Cerebellar cortex (tissue), 1 donor: ENCODE results near the gene LARP1B.
A peak's percentile ranks its signal among the peaks of the same experiment; 100 is the strongest.
"Not testable (repeated sequence)": the region's sequence is repeated elsewhere in the genome, so short reads cannot be mapped to it uniquely, and the experiment has no call there.

Experiments used
- DNase-seq: peaks from one replicate; pipeline ENCODE4 v3.0.0-alpha.2; 2015; ENCODE audit warnings: low spot score

The LARP1B gene

GRCh38 chr4:128225148-128225547 is 164.0 kb downstream of the LARP1B start:
- no peak for DNase-seq

DNA sequence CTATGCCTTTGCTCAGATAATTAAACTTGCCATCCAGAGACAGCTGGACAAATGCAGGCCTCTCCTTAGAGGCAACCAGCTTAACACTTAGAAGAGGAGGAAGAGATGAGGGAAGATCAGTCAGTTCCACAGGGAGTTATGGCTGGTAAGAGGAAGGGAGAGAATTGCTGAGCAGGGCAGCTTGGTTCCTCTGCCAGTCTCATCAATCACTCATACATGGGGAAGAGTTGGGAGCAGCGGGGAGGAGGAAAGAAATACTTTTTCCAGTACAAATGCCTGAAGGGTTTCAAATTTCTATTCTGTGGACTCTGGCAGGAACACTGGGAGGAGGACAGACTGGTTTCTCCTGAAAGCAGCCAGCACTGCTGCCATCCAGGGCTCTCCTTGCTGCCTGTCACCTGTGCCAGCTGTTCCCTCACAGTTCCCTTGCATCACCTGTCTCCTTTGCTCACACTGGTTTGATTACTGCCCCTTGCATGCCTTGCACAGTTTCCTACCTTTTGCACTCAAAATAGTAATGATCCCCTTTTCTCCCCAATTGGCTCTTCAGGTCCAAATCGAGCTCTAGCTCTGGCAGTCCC is 167.0 kb downstream of the LARP1B start:
- DNase-seq: peak; percentile 49

- peak; percentile 91 for DNase-seq
Observed at GRCh38 chr4:128228845-128229795, 168.0 kb downstream of the LARP1B start.

DNA sequence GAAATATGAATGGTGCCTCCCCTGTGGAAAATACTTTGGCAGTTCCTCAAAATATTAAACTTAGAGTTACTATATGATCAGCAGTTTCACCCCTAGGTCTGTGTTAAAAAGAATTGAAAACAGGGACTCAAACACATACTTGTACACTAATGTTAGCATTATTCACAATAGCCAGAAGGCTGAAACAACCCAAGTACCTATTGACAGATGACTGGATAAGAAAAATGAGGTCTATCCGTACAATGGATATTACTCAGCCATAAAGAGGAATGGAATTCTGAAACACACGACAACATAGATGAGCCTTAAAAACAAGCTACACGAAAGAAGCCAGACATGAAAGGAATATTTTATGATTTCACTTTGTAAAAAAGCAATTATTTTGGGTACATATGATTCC is 171.6 kb downstream of the LARP1B start:
- no peak for DNase-seq

DNA sequence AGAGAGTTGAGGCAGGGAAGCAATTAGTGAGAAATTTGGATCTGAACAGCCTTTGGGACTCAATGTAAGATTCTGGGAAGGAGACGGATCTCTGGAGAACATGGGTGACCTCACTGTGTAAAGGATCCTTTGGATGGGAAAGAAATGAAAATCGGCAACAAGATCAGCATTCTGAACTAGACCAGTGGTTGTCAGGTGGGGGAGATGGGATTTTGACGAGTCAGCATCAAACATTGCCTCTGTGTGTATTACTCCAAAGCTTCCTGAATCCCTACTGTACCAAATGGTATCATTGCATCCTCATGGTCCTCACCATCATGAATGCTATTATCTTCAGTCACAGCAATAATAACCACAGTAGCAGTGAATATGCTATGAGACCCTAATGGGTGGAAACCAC is 173.7 kb downstream of the LARP1B start:
- DNase-seq: no peak

DNA sequence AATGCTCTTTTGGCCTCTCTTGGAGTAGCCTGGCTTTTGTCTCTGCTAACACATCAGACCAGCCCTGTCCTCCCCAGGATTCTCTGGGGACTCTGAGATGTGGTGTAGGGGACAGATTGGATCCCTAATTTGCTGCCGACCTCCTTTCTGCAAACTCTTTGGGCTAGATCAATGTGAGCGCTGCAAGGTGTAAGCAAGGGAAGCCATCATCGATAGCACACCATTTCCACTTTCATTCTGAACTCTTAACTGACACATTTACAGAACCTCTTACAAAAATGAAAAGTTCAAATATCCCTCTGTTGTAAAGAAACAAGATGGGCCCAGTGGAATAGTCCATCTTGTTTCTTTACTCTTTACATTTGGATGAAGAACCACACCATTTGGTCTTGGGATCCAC is 179.9 kb downstream of the LARP1B start:
- DNase-seq: no peak

GRCh38 chr4:128241425-128241913 is 180.4 kb downstream of the LARP1B start:
- peak; percentile 78 for DNase-seq

DNA sequence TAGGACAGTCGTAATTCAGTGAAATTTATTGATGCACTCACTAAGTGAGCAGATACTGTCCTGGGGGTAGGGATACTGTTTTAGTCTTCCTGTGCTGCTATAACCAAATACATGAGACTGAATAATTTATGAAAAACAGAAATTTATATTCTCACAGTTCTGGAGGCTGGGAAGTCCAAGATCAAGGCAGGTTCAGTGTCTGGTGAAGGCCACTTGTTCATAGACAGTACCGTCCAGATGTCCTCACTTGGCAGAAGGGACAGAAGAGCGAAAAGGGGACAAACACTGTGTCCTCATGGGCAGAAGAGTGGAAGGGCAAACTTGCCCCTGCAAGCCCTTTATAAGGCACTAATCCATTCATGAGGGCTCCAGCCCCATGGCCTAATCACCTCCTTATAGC is 180.9 kb downstream of the LARP1B start:
- no peak for DNase-seq

GRCh38 chr4:128242601-128243000 is 181.5 kb downstream of the LARP1B start:
- DNase-seq: no peak

DNA sequence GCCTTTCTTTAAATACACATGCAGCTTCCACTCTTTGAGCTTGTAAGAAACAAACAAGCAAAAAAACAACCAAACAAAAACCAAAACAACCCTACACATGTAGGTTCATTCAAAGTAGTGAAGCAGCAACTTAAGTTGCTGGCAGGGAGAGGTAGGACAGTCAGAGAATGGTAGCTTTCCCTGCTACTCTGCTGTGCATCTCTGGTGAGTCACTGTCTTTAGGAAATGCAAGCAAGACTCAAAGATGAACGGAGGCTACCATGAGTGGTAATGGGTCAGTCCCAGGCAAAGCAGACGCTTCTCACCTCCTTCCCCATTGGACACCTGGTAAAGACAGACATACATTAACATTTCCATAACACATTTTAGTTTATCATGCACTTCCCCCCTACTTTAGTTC is 183.3 kb downstream of the LARP1B start:
- no peak for DNase-seq

DNA sequence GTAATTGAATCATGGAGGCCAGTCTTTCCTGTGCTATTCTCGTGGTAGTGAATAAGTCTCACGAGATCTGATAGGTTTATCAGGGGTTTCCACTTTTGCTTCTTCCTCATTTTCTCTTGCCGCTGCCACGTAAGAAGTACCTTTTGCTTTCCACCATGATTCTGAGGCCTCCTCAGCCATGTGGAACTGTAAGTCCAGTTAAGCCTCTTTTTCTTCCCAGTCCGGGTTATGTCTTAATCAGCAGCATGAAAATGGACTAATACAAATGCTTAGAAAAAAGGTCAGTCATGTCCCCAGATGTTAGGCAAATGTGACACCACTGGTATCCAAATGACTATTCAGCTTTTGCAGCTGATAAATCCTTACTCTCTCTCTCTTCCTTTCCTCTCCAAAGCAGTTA is 184.3 kb downstream of the LARP1B start:
- not testable (repeated sequence) for DNase-seq

DNA sequence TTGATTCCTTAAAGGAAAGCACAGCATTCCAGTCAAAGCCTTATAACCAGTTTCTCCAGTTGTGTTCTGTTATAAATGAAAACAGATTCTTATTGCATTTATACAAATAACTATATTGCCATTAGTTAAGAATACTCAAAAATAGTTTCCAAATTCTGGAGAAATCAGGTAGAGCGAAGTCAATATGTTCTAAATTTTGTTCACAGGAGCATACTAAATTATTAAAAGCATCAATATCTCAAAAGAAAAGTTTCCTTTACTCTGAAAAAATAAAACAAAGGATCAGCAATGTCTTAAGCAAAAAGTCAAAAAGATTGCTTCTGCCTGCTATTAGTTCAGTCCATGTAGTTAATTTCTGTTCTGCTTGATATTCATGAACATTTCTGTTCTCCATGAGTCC is 186.8 kb downstream of the LARP1B start:
- DNase-seq: no peak

GRCh38 chr4:128249787-128250668 is 188.9 kb downstream of the LARP1B start:
- DNase-seq: no peak

GRCh38 chr4:128255906-128256305 is 194.8 kb downstream of the LARP1B start:
- DNase-seq: no peak

DNA sequence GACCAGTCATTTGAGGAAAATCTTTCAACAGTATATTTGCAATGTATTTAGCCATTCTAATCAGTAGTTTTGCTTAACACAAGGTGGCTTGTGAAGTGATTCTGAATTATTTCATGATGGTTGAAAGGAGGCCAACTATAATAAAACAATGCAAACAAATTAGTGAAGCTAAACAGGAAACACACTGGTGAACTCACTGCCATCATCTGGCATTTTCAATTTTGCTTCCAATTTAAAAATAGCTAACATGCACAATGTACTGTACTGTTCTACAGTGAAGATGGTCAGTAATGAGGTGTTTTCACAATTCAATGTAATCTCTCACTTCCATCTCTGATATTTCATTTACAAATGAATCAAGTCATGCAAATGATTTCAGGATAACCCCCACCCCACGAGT is 195.4 kb downstream of the LARP1B start:
- DNase-seq: no peak

GRCh38 chr4:128258166-128258565 is 197.1 kb downstream of the LARP1B start:
- DNase-seq: not testable (repeated sequence)

GRCh38 chr4:128259889-128260288 is 198.8 kb downstream of the LARP1B start:
- not testable (repeated sequence) for DNase-seq
